GM12878 (cell line): ENCODE data around the gene POU5F1. TPM values are rescaled to one million over a fixed set of nuclear protein-coding genes. Genes with fewer than 3 reads are reported as not detected.

ENCODE experiments used
- ATAC-seq: fragments of 200-7000 bp; cut with Tn5 transposase; 3 replicates; pipeline ENCODE4 v1.9.1; 2020; ENCODE audit warnings: mild to moderate bottlenecking, moderate library complexity
- BruUV-seq: library from RNA; stranded (reverse); fragments of 400-500 nt; replicated peaks from 2 replicates; lab custom pipeline; 2021; lab: Mats Ljungman, UMichigan
- CTCF ChIA-PET: fragments of 300-600 bp; sonication (Branson Sonifier 250); formaldehyde crosslinking; extraction: SDS; loops from one replicate; lab custom pipeline; 2021; ENCODE audit warnings: inconsistent platforms; lab: Yijun Ruan, JAX
- POLR2A ChIA-PET: fragments of 350-600 bp; formaldehyde crosslinking; extraction: SDS; loops from one replicate; lab custom pipeline; 2021; ENCODE audit warnings: inconsistent platforms; lab: Charles Lee
- RAD21 ChIA-PET: fragments of 300-600 bp; sonication (Branson Sonifier 250); formaldehyde crosslinking; loops from one replicate; lab custom pipeline; 2023; ENCODE audit warnings: antibody characterized with exemption; ENCODE audit not compliant: unreplicated experiment; lab: Charles Lee
- SMC1A ChIA-PET: fragments of 300-600 bp; sonication (Branson Sonifier 250); formaldehyde crosslinking; loops from one replicate; lab custom pipeline; 2023; ENCODE audit not compliant: unreplicated experiment, uncharacterized antibody; lab: Charles Lee
- DNase-seq: peaks from one replicate; pipeline ENCODE4 v3.0.0-alpha.2; 2011; ENCODE audit warnings: low read depth, low spot score
- FAIRE-seq: peaks from 3 replicates; lab custom pipeline; 2011; peaks lifted over from hg19 to GRCh38; lab: Jason Lieb, UNC
- H2AFZ ChIP-seq: 2 replicates; pipeline ENCODE4 v1.6.0; 2011; ENCODE audit warnings: low read depth, low read length, control low read depth; ENCODE audit not compliant: control insufficient read depth
- H3K27ac ChIP-seq: 2 replicates; pipeline ENCODE4 v1.5.1; 2011; ENCODE audit warnings: control low read depth; ENCODE audit not compliant: control insufficient read depth, insufficient read depth
- H3K27me3 ChIP-seq, 2 experiments: replicated peaks in 1 of 2; 2 replicates each; pipeline versions ENCODE4 v1.6.0 to v1.6.1; 2011; ENCODE audit warnings: low read length in 1 of 2; ENCODE audit not compliant: control insufficient read depth in 2 of 2, insufficient read depth in 2 of 2
- H3K36me3 ChIP-seq, 2 experiments: 2 replicates each; pipeline ENCODE4 v1.5.1; 2011; ENCODE audit warnings: low read length in 1 of 2; ENCODE audit not compliant: control insufficient read depth in 2 of 2, insufficient read depth in 2 of 2
- H3K4me1 ChIP-seq: 2 replicates; pipeline ENCODE4 v1.6.1; 2011; ENCODE audit warnings: mild to moderate bottlenecking, low read length, moderate library complexity, mixed read lengths; ENCODE audit not compliant: control insufficient read depth, insufficient read depth
- H3K4me2 ChIP-seq: 2 replicates; pipeline ENCODE4 v1.6.0; 2011; ENCODE audit warnings: control low read depth; ENCODE audit not compliant: control insufficient read depth, insufficient read depth
- H3K4me3 ChIP-seq: fragments of 200-600 bp; sonication (generic); 2 replicates; pipeline ENCODE4 v1.5.1; 2016
- H3K79me2 ChIP-seq: 2 replicates; pipeline ENCODE4 v1.6.0; 2011; ENCODE audit warnings: low read length; ENCODE audit not compliant: control insufficient read depth, insufficient read depth
- H3K9ac ChIP-seq: 2 replicates; pipeline ENCODE4 v1.8.0; 2011; ENCODE audit warnings: low read length, control low read depth, mixed read lengths; ENCODE audit not compliant: control insufficient read depth, insufficient read depth
- H3K9me3 ChIP-seq: replicated peaks from 3 replicates; pipeline ENCODE4 v1.5.1; 2011; ENCODE audit warnings: mild to moderate bottlenecking, low read length; ENCODE audit not compliant: control insufficient read depth, insufficient read depth
- H4K20me1 ChIP-seq: 2 replicates; pipeline ENCODE4 v1.6.0; 2011; ENCODE audit not compliant: control insufficient read depth, insufficient read depth
- E2F4 ChIP-seq: IDR thresholded peaks from 2 replicates; pipeline ENCODE4 v1.6.1; 2012; ENCODE audit warnings: low read depth, low read length, improper control_type of control experiment
- IKZF1 ChIP-seq: fragments of 450-650 bp; conservative IDR thresholded peaks from 2 replicates; pipeline ENCODE4 v1.6.1; 2017; ENCODE audit warnings: antibody characterized with exemption, mild to moderate bottlenecking
- IRF3 ChIP-seq: fragments of 450-650 bp; IDR thresholded peaks from 2 replicates; pipeline ENCODE4 v1.6.1; 2014; ENCODE audit warnings: mild to moderate bottlenecking
- JUND ChIP-seq: IDR thresholded peaks from 2 replicates; pipeline ENCODE4 v1.6.1; 2012; ENCODE audit warnings: low read depth, mild to moderate bottlenecking, low read length, improper control_type of control experiment, moderate library complexity
- KDM1A ChIP-seq: fragments of 200-600 bp; sonication (generic); IDR thresholded peaks from 2 replicates; pipeline ENCODE4 v1.6.1; 2016; ENCODE audit warnings: borderline replicate concordance
- MTA3 ChIP-seq: IDR thresholded peaks from 2 replicates; pipeline ENCODE4 v1.6.1; 2012; ENCODE audit warnings: low read length, inconsistent platforms, borderline replicate concordance
- NBN ChIP-seq: fragments of 450-650 bp; IDR thresholded peaks from 2 replicates; pipeline ENCODE4 v1.6.1; 2016
- NFYB ChIP-seq: IDR thresholded peaks from 2 replicates; pipeline ENCODE4 v1.6.1; 2011; ENCODE audit warnings: low read depth, mild to moderate bottlenecking, low read length, improper control_type of control experiment, moderate library complexity; ENCODE audit not compliant: insufficient read depth
- NR2F1 ChIP-seq: fragments of 450-650 bp; conservative IDR thresholded peaks from 2 replicates; pipeline ENCODE4 v1.6.1; 2017; ENCODE audit warnings: mild to moderate bottlenecking
- NRF1 ChIP-seq: conservative IDR thresholded peaks from 2 replicates; pipeline ENCODE4 v1.6.1; 2011; ENCODE audit warnings: mild to moderate bottlenecking, low read depth, low read length, improper control_type of control experiment
- PML ChIP-seq: IDR thresholded peaks from 2 replicates; pipeline ENCODE4 v1.6.1; 2012; ENCODE audit warnings: low read length, inconsistent platforms
- RUNX3 ChIP-seq: IDR thresholded peaks from 2 replicates; pipeline ENCODE4 v1.6.1; 2012; ENCODE audit warnings: low read length, inconsistent platforms
- SPI1 ChIP-seq: IDR thresholded peaks from 2 replicates; pipeline ENCODE4 v1.6.1; 2011; ENCODE audit warnings: low read depth, mild to moderate bottlenecking, low read length, moderate library complexity, borderline replicate concordance; ENCODE audit not compliant: insufficient read depth
- ZBED1 ChIP-seq: IDR thresholded peaks from 2 replicates; pipeline ENCODE4 v1.6.1; 2016; ENCODE audit warnings: borderline replicate concordance
- ZNF207 ChIP-seq: fragments of 450-650 bp; IDR thresholded peaks from 2 replicates; pipeline ENCODE4 v1.6.1; 2014; ENCODE audit warnings: antibody characterized with exemption, mild to moderate bottlenecking, borderline replicate concordance
- ZNF592 ChIP-seq: fragments of 450-650 bp; IDR thresholded peaks from 2 replicates; pipeline ENCODE4 v1.6.1; 2017; ENCODE audit warnings: mild to moderate bottlenecking, moderate library complexity
- WGBS: methylation state at CpG from one replicate; pipeline ENCODE4 v1.1.6; 2016; ENCODE audit warnings: low lambda C conversion rate; ENCODE audit not compliant: insufficient replicate concordance, insufficient coverage; ENCODE audit errors: missing lambda C conversion rate; 5-methylcytosine and 5-hydroxymethylcytosine counted together
- in situ Hi-C: fragments of 300-500 bp; cut with MboI; formaldehyde crosslinking; loops from 9 replicates; pipeline ENCODE4 v1.14.3; 2018; ENCODE audit warnings: mixed read lengths
- intact Hi-C: fragments of 100-400 bp; cut with micrococcal nuclease; formaldehyde crosslinking; loops from one replicate; pipeline ENCODE4 v1.14.2; 2022; ENCODE audit not compliant: unreplicated experiment
- polyA plus RNA-seq, 11 experiments: library from polyadenylated mRNA; depleted of rRNA in 4 of 11; unstranded in 6 of 11; stranded (reverse) in 5 of 11; fragments of >200 nt; fragmentation: Nextera tagmentation in 4 of 11; fragmentation: Illumina TruSeq in 1 of 11; extraction: Ambion mirVana in 4 of 11; extraction: Trizol in 1 of 11; gene quantifications; 1 replicate in 1 of 11; 2 replicates in 10 of 11; pipeline versions ENCODE4 v1.2.1 to v1.2.3, GENCODE V29; 2011 to 2016; ENCODE audit warnings: inconsistent platforms in 2 of 11, missing spikeins in 2 of 11, low read depth in 1 of 11
- total RNA-seq, 4 experiments: library from RNA; depleted of rRNA in 3 of 4; stranded (reverse); fragments of >200 nt in 3 of 4; fragmentation: Illumina TruSeq in 1 of 4; extraction: Trizol in 1 of 4; gene quantifications; 2 replicates each; pipeline versions ENCODE4 v1.2.1 to v1.2.3, GENCODE V29; 2013 to 2021

The POU5F1 gene
- total and polyA plus RNA-seq, 10 of the 15 experiments (the other 5 are each of a cell fraction or from before 2014, with no cell fraction given) = 1.4 to 5.5 (median 3.2) TPM

GRCh38 chr6:31197559-31198305 lies 27.2 kb upstream of the POU5F1 start:
- Histone ChIP-seq H4K20me1 (no peaks in the 10 kb centered on the region), H3K4me2 (peak overlapping the region; percentile 67), H3K9me3 (no peaks in the 10 kb centered on the region; the same call in 2 of the 3 replicates), H3K9ac (peak overlapping the region; percentile 98), H3K27me3 (no peaks in the 10 kb centered on the region), H3K4me1 (peaks cover 15% of the 10 kb centered on the region), H2AFZ (peak overlapping the region; percentile 57), H3K4me3 (peak overlapping the region; percentile 87), H3K36me3 (no peaks in the 10 kb centered on the region; a peak in 1 of 4 replicates), H3K27ac (peak overlapping the region; percentile 97), H3K79me2 (peaks cover 31% of the 10 kb centered on the region)
- DNase-seq (peak; percentile 69), ATAC-seq (peak; percentile 84), FAIRE-seq (peak; percentile 71)
- RAD21 ChIA-PET = interaction anchor here (1.0 to 5.4 kb wide), 8 partner anchors 32 to 315 kb away, joined by 3 to 84 read pairs (median 4); partner anchors contain the start of gene CCHCR1
- under 1% methylated on average over 39 of the region's 45 CpGs for WGBS
- BruUV-seq = TSS peak; percentile 94
- in situ Hi-C loops = loop anchor here (5.0 kb wide), 2 partner anchors 70 to 170 kb away; no protein-coding TSS in a partner anchor
- SMC1A ChIA-PET = interaction anchor here (0.7 to 2.8 kb wide), 9 partner anchors 40 to 171 kb away, joined by 3 to 35 read pairs (median 5); no protein-coding TSS in a partner anchor
- CTCF ChIA-PET = interaction anchor here (0.7 to 14.6 kb wide), 20 partner anchors 9 to 203 kb away, joined by 3 to 326 read pairs (median 4); partner anchors contain the start of gene PSORS1C2
- POLR2A ChIA-PET = interaction anchor here (0.6 to 2.2 kb wide), 3 partner anchors 75 to 426 kb away, joined by 4 to 9 read pairs (median 6); no protein-coding TSS in a partner anchor
- intact Hi-C loops = loop anchor here (1.0 to 2.0 kb wide), 2 partner anchors 75 to 170 kb away; partner anchors contain the start of gene HLA-C
- TF ChIP-seq NFYB (no peak), JUND (no peak), MTA3 (peak; percentile 23; the same call in 1 of the 2 replicates), NR2F1 (peak; percentile 39; the same call in 1 of the 2 replicates), IKZF1 (peak; percentile 96), RUNX3 (peak; percentile 93), PML (peak; percentile 65; the same call in 1 of the 2 replicates), ZBED1 (no peak), NBN (peak; percentile 57; the same call in 1 of the 2 replicates), ZNF207 (no peak), NRF1 (no peak), IRF3 (no peak), KDM1A (no peak), ZNF592 (no peak), SPI1 (no peak), E2F4 (peak; percentile 52; the same call in 1 of the 2 replicates)
